Activated naive CD8-positive, alpha-beta T cell treated with anti-CD3 and anti-CD28 coated beads, Interleukin-2, amount 50 U/mL, for 16 hours (primary cell): ENCODE results near the gene KMT5C.

ENCODE experiments used
- DNase-seq: peaks from one replicate; pipeline ENCODE4 v3.0.0-alpha.2; 2020; ENCODE audit warnings: low read depth, low spot score

KMT5C gene

GRCh38 chr19:55346725-55347441 is 7.2 kb downstream of the KMT5C start:
- no peak for DNase-seq

- DNase-seq = no peak
Observed at GRCh38 chr19:55347442-55348009, 7.8 kb downstream of the KMT5C start.

GRCh38 chr19:55348317-55349034 is 8.8 kb downstream of the KMT5C start:
- no peak for DNase-seq

GRCh38 chr19:55350620-55351315 is 11.1 kb downstream of the KMT5C start:
- DNase-seq = no peak

GRCh38 chr19:55352040-55352439 is 12.4 kb downstream of the KMT5C start:
- no peak for DNase-seq

GRCh38 chr19:55352549-55353145 is 13.0 kb downstream of the KMT5C start:
- no peak for DNase-seq

- no peak for DNase-seq
Observed at GRCh38 chr19:55353356-55353802, 13.7 kb downstream of the KMT5C start.

GRCh38 chr19:55353803-55354697 is 14.4 kb downstream of the KMT5C start:
- peak; percentile 37 for DNase-seq

GRCh38 chr19:55354698-55355212 is 15.1 kb downstream of the KMT5C start, which contains the start of gene COX6B2:
Gene COX6B2 (minus strand): TSS chr19:55354719. CDS start chr19:55354521, 198 bp downstream.
- DNase-seq = no peak

GRCh38 chr19:55355213-55355821 is 15.6 kb downstream of the KMT5C start:
- no peak for DNase-seq

GRCh38 chr19:55358493-55358892 is 18.8 kb downstream of the KMT5C start:
- DNase-seq = no peak

- DNase-seq = no peak
Observed at GRCh38 chr19:55358943-55359908, 19.6 kb downstream of the KMT5C start.

GRCh38 chr19:55360902-55361301 is 21.2 kb downstream of the KMT5C start:
- no peak for DNase-seq

- no peak for DNase-seq
Observed at GRCh38 chr19:55362174-55362989, 22.7 kb downstream of the KMT5C start.

GRCh38 chr19:55362990-55363716 is 23.5 kb downstream of the KMT5C start, which contains the start of gene GARIN5B:
Gene GARIN5B (minus strand): TSS chr19:55363260. CDS start chr19:55363066, 194 bp downstream.
- DNase-seq = no peak

- no peak for DNase-seq
Observed at GRCh38 chr19:55365245-55365644, 25.6 kb downstream of the KMT5C start.

GRCh38 chr19:55365964-55366363 is 26.3 kb downstream of the KMT5C start:
- DNase-seq = no peak
